HG03432 (cell line): Measurements from ENCODE around the gene VWA5B2.

Source experiments
- ATAC-seq: cut with Tn5 transposase; IDR thresholded peaks from one replicate; pipeline ENCODE4 v1.9.1; 2021; ENCODE audit warnings: mild to moderate bottlenecking, moderate library complexity; ENCODE audit not compliant: unreplicated experiment

Gene VWA5B2

GRCh38 chr3:184222521-184222920 lies 6.9 kb upstream of the VWA5B2 start:
- ATAC-seq: no peak

DNA sequence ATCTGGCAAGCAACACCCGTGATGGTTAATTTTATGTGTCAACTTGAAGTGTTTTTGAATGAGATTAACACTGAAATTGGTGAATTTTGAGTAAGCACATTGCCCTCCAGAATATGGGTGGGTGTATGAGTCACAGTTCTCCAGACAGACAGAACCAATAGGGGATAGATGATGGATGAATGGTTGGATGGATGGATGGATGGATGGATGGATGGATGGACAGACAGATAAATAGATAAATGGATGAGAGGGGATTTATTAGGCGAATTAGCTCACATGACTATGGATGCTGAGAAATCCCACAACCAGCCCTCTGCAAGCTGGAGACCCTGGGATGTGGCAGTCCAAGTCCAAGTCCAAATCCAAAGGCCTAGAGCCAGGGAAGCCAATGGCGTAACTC lies 5.4 kb upstream of the VWA5B2 start:
- no peak for ATAC-seq

- peak; percentile 37 for ATAC-seq
These were observed 1.9 kb upstream of the VWA5B2 start for GRCh38 chr3:184227481-184227935.

DNA sequence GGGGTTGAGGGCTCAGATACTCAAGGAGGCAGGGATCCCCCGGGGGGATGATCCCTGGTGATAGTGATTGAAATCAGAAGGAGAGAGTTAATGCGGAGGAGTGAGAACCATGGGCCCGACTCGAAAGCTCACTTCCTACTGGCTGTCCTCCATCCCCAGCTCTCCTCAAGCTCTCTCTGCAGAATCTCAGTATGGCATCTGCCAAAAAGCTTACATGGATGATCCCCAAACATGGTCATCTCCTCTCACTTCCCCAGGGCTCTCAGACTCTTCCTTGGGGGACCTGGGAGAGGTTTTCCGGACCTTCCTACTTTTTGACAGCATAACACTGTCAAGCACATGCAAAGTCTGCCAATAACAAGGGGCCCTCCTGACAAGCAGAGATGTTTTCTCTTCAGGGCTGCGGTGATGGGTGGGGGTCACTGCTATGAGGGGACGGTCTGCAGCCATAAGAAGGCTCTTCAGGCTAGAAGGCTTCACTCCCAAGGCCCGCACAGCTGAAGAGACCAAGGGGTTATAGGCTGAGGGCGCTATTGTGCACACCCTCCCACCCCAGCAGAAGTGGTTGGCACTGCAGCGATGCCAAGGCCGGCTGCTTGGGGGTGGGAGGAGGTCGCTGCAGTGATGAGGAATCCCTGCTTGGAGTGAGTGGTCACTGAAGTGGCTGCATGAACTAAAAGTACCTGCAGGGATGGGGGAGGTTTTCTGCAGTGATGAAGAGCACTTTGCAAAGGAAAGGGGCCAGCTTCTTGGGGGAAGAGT lies 828 bp upstream of the VWA5B2 start:
- no peak for ATAC-seq

- no peak for ATAC-seq
These were observed 757 bp downstream of the VWA5B2 start for GRCh38 chr3:184230081-184230602.

- ATAC-seq: no peak
These were observed 1.5 kb downstream of the VWA5B2 start for GRCh38 chr3:184230603-184231528.

DNA sequence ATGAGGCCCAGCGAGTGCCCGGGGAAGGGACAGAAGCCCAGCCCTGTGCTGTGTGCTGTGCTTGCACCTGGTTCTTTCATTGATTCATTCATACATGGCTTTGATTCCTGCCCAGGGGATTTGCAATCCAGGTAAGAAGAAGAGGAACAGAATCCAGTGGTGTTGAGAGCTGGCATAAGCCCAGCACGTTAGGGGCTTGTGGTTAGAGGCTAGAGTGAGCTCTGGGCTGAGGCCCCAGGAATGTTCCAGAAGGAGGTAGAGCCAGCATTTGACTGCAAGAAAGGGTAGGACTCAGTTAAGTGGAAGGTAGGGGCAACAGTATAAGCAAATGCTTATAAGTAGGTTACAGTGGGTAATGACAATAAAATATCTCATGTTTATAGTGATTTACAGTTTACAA lies 2.3 kb downstream of the VWA5B2 start:
- no peak for ATAC-seq

DNA sequence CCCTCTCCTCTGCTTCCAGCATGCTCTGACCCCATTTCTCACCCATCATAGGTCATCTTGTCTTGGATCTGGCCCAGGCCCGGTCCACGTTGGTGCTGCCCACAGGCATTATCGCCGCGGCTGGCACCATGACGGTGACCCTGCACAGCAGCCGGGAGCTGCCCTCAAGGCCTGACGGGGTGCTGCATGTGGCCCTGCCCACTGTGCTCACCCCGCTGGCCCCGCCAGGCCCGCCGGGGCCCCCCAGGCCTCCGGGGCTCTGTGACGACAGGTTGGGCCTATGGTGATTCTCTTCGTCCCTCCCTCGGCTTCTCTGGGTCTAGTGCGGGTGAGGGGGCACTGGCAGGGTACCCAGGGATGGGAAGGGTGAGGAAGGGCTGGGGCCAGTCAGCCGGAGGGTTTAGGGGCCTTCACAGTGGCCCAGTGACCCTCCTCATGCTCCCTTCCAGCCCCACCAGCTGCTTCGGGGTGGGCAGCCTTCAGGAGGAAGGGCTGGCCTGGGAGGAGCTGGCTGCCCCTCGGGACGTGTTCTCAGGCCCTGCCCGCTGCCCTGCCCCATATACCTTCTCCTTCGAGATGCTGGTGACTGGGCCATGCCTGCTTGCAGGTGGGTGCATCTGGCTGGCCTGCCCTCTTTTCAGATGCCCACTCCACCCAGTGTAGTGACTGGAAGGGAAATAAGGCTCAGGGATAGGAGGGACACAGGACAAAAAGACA lies 3.9 kb downstream of the VWA5B2 start:
- no peak for ATAC-seq

GRCh38 chr3:184234224-184234623 lies 4.8 kb downstream of the VWA5B2 start:
- ATAC-seq: no peak

DNA sequence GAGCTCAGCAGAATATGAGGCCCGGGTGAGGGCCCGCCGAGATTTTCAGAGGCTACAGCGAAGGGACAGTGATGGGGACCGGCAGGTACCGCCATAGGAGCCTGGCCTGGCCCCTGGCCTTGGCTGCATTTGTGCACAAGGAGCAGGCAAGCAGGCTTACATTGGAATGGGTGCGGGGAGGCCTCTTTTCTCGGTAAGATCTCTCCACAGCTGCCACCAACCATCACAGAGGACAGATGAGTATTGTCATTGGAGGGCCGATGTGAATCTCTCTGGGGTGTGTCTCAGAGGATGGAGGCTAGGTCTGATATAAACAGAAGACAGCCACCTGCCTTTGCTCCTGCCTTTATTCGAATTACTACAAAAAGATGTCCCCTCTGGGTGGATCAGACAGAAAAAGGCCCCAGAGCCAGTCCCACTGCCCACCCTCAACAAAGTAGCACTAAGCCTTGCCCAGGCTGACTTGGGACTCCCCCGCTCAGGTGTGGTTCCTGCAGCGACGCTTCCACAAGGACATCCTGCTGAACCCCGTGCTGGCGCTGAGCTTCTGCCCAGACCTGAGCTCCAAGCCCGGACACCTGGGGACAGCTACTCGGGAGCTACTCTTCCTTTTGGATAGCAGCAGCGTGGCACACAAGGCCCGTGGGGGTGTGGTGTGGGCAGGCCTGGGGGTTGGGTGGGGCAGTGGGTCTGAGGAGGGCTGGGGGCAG lies 5.4 kb downstream of the VWA5B2 start:
- no peak for ATAC-seq

GRCh38 chr3:184235381-184236032 lies 6.1 kb downstream of the VWA5B2 start:
- ATAC-seq: no peak

DNA sequence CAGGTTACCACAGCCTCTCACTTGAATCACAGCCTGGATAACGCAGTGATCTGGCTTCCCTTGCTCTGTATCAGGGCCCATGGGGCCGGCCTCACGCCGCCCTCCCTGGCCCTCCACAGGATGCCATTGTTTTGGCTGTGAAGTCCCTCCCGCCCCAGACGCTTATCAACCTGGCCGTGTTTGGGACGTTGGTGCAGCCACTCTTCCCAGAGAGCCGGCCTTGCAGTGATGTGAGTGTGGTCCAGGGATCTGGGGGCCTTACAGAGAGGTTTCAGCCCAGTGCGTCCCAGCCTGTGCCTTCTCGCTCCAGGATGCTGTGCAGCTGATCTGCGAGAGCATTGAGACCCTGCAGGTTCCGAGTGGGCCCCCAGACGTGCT lies 6.6 kb downstream of the VWA5B2 start:
- ATAC-seq: no peak

- no peak for ATAC-seq
These were observed 7.3 kb downstream of the VWA5B2 start for GRCh38 chr3:184236636-184237035.

DNA sequence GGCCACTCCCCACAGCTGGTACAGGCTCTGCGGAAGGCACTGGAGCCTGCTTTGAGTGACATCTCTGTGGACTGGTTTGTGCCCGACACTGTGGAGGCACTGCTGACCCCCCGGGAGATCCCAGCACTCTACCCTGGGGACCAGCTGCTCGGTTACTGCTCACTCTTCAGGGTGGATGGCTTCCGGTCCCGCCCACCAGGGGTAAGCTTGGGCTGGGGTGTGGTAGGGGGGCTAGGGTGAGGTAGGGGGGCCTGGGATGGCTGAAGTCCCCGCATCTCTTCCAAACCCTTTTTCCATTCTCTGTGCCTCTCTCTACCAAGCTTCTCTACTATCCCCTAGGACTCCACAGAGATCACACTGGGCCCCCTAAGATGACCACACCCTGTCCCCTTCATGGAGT lies 7.8 kb downstream of the VWA5B2 start:
- ATAC-seq: no peak

DNA sequence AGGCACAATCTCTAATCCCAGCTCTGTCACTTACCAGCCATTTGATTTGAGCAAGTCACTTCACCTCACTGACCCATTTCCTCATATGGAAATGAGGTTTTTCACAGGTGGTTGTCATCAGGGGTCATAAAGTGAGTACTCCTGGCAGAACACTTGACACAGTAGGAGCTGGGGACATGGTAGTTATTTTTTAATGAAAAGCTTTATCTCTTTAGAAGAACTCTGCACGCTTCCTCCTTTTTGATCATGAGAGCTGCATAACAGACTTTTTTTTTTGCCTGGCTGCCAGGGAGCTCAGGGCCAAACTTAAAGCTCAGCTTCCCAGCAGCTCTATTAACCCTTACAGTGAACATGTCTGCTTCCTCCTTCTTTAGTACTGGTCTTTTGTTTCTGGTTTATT lies 8.4 kb downstream of the VWA5B2 start:
- ATAC-seq: no peak

DNA sequence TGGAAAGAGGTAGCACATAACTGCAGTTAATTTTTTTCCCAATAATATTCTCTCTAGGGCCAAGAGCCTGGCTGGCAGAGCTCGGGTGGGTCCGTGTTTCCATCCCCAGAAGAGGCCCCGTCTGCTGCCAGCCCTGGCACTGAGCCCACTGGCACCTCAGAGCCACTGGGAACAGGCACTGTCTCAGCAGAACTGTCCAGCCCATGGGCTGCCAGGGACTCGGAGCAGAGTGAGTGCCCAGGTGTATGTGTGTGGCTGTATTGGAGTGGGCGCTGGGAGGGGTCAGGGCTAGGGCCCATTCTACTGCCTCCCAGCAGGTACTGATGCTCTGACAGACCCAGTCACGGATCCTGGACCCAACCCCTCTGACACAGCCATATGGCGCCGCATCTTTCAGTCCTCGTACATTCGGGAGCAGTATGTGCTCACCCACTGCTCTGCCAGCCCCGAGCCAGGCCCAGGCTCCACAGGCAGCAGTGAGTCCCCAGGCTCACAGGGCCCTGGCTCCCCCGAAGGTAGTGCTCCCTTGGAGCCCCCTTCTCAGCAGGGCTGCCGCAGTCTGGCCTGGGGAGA lies 8.9 kb downstream of the VWA5B2 start:
- no peak for ATAC-seq

GRCh38 chr3:184239221-184239620 lies 9.8 kb downstream of the VWA5B2 start:
- no peak for ATAC-seq

DNA sequence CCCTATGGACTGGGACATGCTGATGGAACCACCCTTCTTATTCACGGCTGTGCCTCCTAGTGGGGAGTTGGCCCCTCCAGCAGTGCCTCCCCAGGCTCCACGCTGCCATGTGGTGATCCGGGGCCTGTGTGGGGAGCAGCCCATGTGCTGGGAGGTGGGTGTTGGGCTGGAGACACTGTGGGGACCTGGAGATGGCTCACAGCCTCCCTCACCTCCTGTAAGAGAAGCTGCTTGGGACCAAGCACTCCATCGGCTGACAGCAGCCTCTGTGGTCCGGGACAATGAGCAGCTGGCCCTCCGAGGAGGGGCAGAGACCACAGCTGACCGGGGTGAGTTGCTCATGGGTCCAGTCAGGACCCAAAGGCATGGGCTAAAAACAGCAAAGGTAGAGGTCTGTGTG lies 10.3 kb downstream of the VWA5B2 start:
- no peak for ATAC-seq

GRCh38 chr3:184240384-184241140 lies 11.2 kb downstream of the VWA5B2 start:
- ATAC-seq: no peak
